H9 (cell line): ENCODE measurements around the gene FAM72C. TPM values are rescaled to one million over a fixed set of nuclear protein-coding genes. Genes with fewer than 3 reads are reported as not detected.
"Not testable (repeated sequence)": the region's sequence is repeated elsewhere in the genome, so short reads cannot be mapped to it uniquely, and the experiment has no call there.

Source experiments
- DNase-seq: peaks from one replicate; pipeline ENCODE4 v3.0.0-alpha.2; 2017
- H2AFZ ChIP-seq: one replicate; pipeline ENCODE4 v1.6.1; 2013; ENCODE audit warnings: mild to moderate bottlenecking, low read length, control low read depth, moderate library complexity
- H2AK5ac ChIP-seq: 2 replicates; pipeline ENCODE4 v1.6.1; 2013; ENCODE audit warnings: low read length, control low read depth, mixed read lengths; ENCODE audit not compliant: insufficient read length
- H2BK120ac ChIP-seq: one replicate; pipeline ENCODE4 v1.6.1; 2013; ENCODE audit warnings: low read depth, mild to moderate bottlenecking, low read length, control low read depth, inconsistent platforms; ENCODE audit not compliant: poor library complexity, severe bottlenecking
- H2BK12ac ChIP-seq: 2 replicates; pipeline ENCODE4 v1.6.1; 2013; ENCODE audit warnings: low read length, control low read depth, mixed read lengths, low read depth; ENCODE audit not compliant: insufficient read length
- H2BK15ac ChIP-seq: 2 replicates; pipeline ENCODE4 v1.6.1; 2013; ENCODE audit warnings: low read depth, low read length, control low read depth
- H2BK20ac ChIP-seq: one replicate; pipeline ENCODE4 v1.6.1; 2013; ENCODE audit warnings: low read depth, mild to moderate bottlenecking, low read length, control low read depth, inconsistent platforms; ENCODE audit not compliant: poor library complexity, severe bottlenecking
- H2BK5ac ChIP-seq: 2 replicates; pipeline ENCODE4 v1.6.1; 2013; ENCODE audit warnings: low read length, control low read depth, mixed read lengths; ENCODE audit not compliant: insufficient read length
- H3K14ac ChIP-seq: 2 replicates; pipeline ENCODE4 v1.6.1; 2013; ENCODE audit warnings: low read length, control low read depth; ENCODE audit not compliant: insufficient read depth
- H3K18ac ChIP-seq: 2 replicates; pipeline ENCODE4 v1.6.1; 2013; ENCODE audit warnings: low read depth, mild to moderate bottlenecking, mixed read lengths, low read length, control low read depth; ENCODE audit not compliant: insufficient read length
- H3K23ac ChIP-seq: 2 replicates; pipeline ENCODE4 v1.6.1; 2013; ENCODE audit warnings: low read length, control low read depth, mixed read lengths, low read depth; ENCODE audit not compliant: insufficient read length
- H3K23me2 ChIP-seq: 2 replicates; pipeline ENCODE4 v1.6.1; 2013; ENCODE audit warnings: low read depth, mild to moderate bottlenecking, mixed read lengths, low read length, control low read depth; ENCODE audit not compliant: insufficient read length, poor library complexity, severe bottlenecking
- H3K27ac ChIP-seq: 2 replicates; pipeline ENCODE4 v1.5.1; 2013; ENCODE audit warnings: low read length, control low read depth, mixed read lengths, low read depth; ENCODE audit not compliant: insufficient read length
- H3K27me3 ChIP-seq: 2 replicates; pipeline ENCODE4 v1.6.1; 2013; ENCODE audit warnings: low read length, control low read depth, inconsistent platforms; ENCODE audit not compliant: insufficient read depth
- H3K4ac ChIP-seq: 2 replicates; pipeline ENCODE4 v1.6.1; 2013; ENCODE audit warnings: low read depth, mild to moderate bottlenecking, control low read depth, inconsistent platforms, low read length, moderate library complexity
- H3K4me1 ChIP-seq: 2 replicates; pipeline ENCODE4 v1.6.1; 2013; ENCODE audit warnings: low read length, control low read depth, inconsistent platforms; ENCODE audit not compliant: insufficient read depth
- H3K4me2 ChIP-seq: 2 replicates; pipeline ENCODE4 v1.6.1; 2013; ENCODE audit warnings: low read length, control low read depth, mixed read lengths; ENCODE audit not compliant: insufficient read length, insufficient read depth
- H3K56ac ChIP-seq: 2 replicates; pipeline ENCODE4 v1.6.1; 2013; ENCODE audit warnings: low read depth, mild to moderate bottlenecking, mixed read lengths, low read length, control low read depth; ENCODE audit not compliant: insufficient read length
- H3K79me1 ChIP-seq: 2 replicates; pipeline ENCODE4 v1.6.1; 2013; ENCODE audit warnings: low read depth, mild to moderate bottlenecking, moderate library complexity, low read length, control low read depth, inconsistent platforms; ENCODE audit not compliant: insufficient read depth, poor library complexity, severe bottlenecking
- H3K79me2 ChIP-seq: 2 replicates; pipeline ENCODE4 v1.6.1; 2013; ENCODE audit warnings: low read length, control low read depth, inconsistent platforms; ENCODE audit not compliant: insufficient read depth
- H3K9ac ChIP-seq: 2 replicates; pipeline ENCODE4 v1.6.1; 2013; ENCODE audit warnings: low read length, control low read depth, mixed read lengths; ENCODE audit not compliant: insufficient read length; ENCODE audit errors: extremely low read depth
- H3K9me3 ChIP-seq: one replicate; pipeline ENCODE4 v1.6.1; 2013; ENCODE audit warnings: low read depth, low read length, inconsistent platforms; ENCODE audit not compliant: control insufficient read depth
- H3T11ph ChIP-seq: one replicate; pipeline ENCODE4 v1.6.1; 2013; ENCODE audit warnings: mild to moderate bottlenecking, low read length, control low read depth, inconsistent platforms
- H4K20me1 ChIP-seq: one replicate; pipeline ENCODE4 v1.6.1; 2013; ENCODE audit not compliant: control insufficient read depth, insufficient read length, insufficient read depth
- H4K5ac ChIP-seq: 2 replicates; pipeline ENCODE4 v1.6.1; 2013; ENCODE audit warnings: low read depth, mild to moderate bottlenecking, mixed read lengths, low read length, control low read depth; ENCODE audit not compliant: insufficient read length
- H4K8ac ChIP-seq: replicated peaks from 2 replicates; pipeline ENCODE4 v1.6.1; 2013; ENCODE audit warnings: low read length, control low read depth, mixed read lengths, low read depth; ENCODE audit not compliant: insufficient read length
- H4K91ac ChIP-seq: 2 replicates; pipeline ENCODE4 v1.6.1; 2013; ENCODE audit warnings: low read depth, mild to moderate bottlenecking, moderate library complexity, mixed read lengths, low read length, control low read depth; ENCODE audit not compliant: insufficient read length
- H3K27ac Mint-ChIP-seq, 3 experiments: 2 replicates in 2 of 3; 3 replicates in 1 of 3; pipeline ENCODE4 v1.8.0; 2020 to 2021; ENCODE audit warnings: mixed read lengths in 3 of 3, mild to moderate bottlenecking in 1 of 3, moderate library complexity in 1 of 3
- H3K27me3 Mint-ChIP-seq: 2 replicates; pipeline ENCODE4 v1.8.0; 2021; ENCODE audit warnings: low read depth, mild to moderate bottlenecking, moderate library complexity, mixed read lengths
- H3K36me3 Mint-ChIP-seq, 3 experiments: 2 replicates in 2 of 3; 3 replicates in 1 of 3; pipeline ENCODE4 v1.8.0; 2020 to 2021; ENCODE audit warnings: low read depth in 3 of 3, mixed read lengths in 3 of 3; ENCODE audit not compliant: insufficient read depth in 1 of 3
- H3K4me1 Mint-ChIP-seq, 2 experiments: 2 replicates each; pipeline ENCODE4 v1.8.0; 2020; ENCODE audit warnings: mixed read lengths in 2 of 2
- H3K4me3 Mint-ChIP-seq, 2 experiments: 2 replicates in 1 of 2; 3 replicates in 1 of 2; pipeline ENCODE4 v1.8.0; 2020 to 2021; ENCODE audit warnings: mild to moderate bottlenecking in 2 of 2, mixed read lengths in 2 of 2, moderate library complexity in 1 of 2
- H3K9me3 Mint-ChIP-seq, 2 experiments: 2 replicates in 1 of 2; 3 replicates in 1 of 2; pipeline ENCODE4 v1.8.0; 2020; ENCODE audit warnings: mild to moderate bottlenecking in 2 of 2, mixed read lengths in 2 of 2, moderate library complexity in 1 of 2
- WGBS: extraction: QIAGEN DNeasy Blood & Tissue Kit; methylation state at CpG from one replicate; pipeline ENCODE4 v1.1.7; 2013; ENCODE audit warnings: missing lambda C conversion rate, low lambda C conversion rate, mixed read lengths; ENCODE audit not compliant: insufficient read length; ENCODE audit errors: extremely low coverage; 5-methylcytosine and 5-hydroxymethylcytosine counted together
- total RNA-seq: library from RNA; stranded (reverse); gene quantifications from 2 replicates; pipeline ENCODE4 v1.2.1, GENCODE V29; 2021

The FAM72C gene
- total RNA-seq, 1 experiment from 2014 or later: 3.5 TPM

DNA sequence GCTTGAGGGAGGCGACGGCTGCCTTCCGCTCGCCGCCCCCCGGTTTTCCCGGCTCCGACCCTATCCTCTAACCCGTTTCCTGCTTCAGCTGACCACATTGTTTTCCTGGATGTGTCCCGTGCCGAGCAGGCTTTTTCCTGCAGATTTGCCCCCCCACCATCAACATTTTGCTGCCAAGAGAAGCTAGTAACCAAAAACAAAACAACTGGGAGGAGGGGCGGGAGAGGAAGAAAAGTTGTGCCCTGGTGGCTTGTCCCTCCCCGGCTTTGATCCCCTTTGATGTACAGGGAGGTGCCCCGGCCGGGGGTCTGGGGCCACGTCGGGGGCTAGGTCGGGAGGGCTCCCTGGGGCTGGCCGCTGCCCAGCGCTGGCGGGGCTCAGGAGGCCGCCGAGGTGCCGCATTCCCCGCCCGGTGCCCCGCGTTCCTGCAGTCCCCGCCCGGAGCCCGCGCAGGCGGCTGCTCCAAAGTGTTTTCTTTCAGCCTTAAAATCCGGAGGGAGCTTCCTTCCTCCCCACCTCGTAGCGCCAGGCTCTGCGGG, 2.2 kb upstream of the FAM72C start:
- not testable (repeated sequence) for H3K27me3 Mint-ChIP-seq, H3K79me1 ChIP-seq, H3K27me3 ChIP-seq, H3K9me3 ChIP-seq, H3K4me1 ChIP-seq, H3K9ac ChIP-seq, H3K4me2 ChIP-seq, H3K4ac ChIP-seq, H3K79me2 ChIP-seq, DNase-seq, H3K9me3 Mint-ChIP-seq, H2BK5ac ChIP-seq, H3K23me2 ChIP-seq, H2BK12ac ChIP-seq, H4K8ac ChIP-seq, H3K56ac ChIP-seq, H2BK120ac ChIP-seq, H4K20me1 ChIP-seq, H3K36me3 Mint-ChIP-seq, H3K4me1 Mint-ChIP-seq, H3K14ac ChIP-seq, H3K27ac ChIP-seq, H4K5ac ChIP-seq, H2AK5ac ChIP-seq, H3K27ac Mint-ChIP-seq, H2BK15ac ChIP-seq, H3T11ph ChIP-seq, H3K18ac ChIP-seq, H2AFZ ChIP-seq, H2BK20ac ChIP-seq, H4K91ac ChIP-seq, H3K23ac ChIP-seq
- peak overlapping the region; percentile 74 to 92 for H3K4me3 Mint-ChIP-seq
- WGBS: no CpG with 5 or more reads among the region's 37 CpGs

DNA sequence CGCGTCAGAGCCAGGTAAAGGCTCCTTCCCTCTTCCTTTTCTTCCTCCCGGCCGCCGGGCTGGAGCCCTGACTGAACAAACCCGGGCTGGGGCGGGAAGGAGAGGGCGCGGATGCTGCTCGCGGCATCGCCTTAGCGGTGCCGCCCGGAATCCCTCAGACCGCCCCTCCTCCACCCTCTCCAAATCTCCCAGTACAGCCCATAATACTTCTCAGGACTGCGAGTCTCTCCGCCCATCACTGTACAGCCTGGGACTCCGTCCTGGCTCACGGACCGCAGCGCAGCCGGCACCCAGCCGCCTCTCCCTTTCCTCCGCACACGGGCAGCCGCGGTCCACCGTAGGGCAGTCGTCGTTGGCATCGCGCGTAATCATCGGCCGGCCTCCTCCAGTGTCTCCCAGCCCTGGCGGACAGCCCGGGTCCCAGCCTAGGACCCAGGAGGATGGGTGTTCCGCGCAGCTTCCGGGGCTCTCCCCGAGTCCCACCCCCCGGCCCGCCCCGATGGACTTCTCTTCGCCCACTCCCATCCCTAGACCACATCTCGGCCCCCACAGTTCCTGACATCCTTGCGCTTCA, 1.1 kb upstream of the FAM72C start:
- not testable (repeated sequence) for H3K4me2 ChIP-seq, H2BK20ac ChIP-seq, H3K27ac Mint-ChIP-seq, H3K9ac ChIP-seq, H2BK5ac ChIP-seq, H4K20me1 ChIP-seq, H2BK120ac ChIP-seq, H3T11ph ChIP-seq, H3K4me1 ChIP-seq, H2AK5ac ChIP-seq, DNase-seq, H3K18ac ChIP-seq, H3K4ac ChIP-seq, H3K56ac ChIP-seq, H4K8ac ChIP-seq, H3K27me3 ChIP-seq, H2BK15ac ChIP-seq, H3K4me3 Mint-ChIP-seq, H3K9me3 Mint-ChIP-seq, H2AFZ ChIP-seq, H3K23me2 ChIP-seq, H2BK12ac ChIP-seq, H3K36me3 Mint-ChIP-seq, H4K5ac ChIP-seq, H3K23ac ChIP-seq, H3K79me1 ChIP-seq, H3K4me1 Mint-ChIP-seq, H3K79me2 ChIP-seq, H3K27ac ChIP-seq, H3K14ac ChIP-seq, H3K9me3 ChIP-seq, H3K27me3 Mint-ChIP-seq, H4K91ac ChIP-seq
- no CpG with 5 or more reads among the region's 48 CpGs for WGBS
